IMR-90 (cell line): ENCODE results near the gene TREH.

Experiments
- CHD1 ChIP-seq: IDR thresholded peaks from 2 replicates; pipeline ENCODE4 v1.6.1; 2012; ENCODE audit warnings: low read depth, low read length, improper control_type of control experiment
- ELK1 ChIP-seq: fragments of 150-350 bp; IDR thresholded peaks from 2 replicates; pipeline ENCODE4 v1.6.1; 2016; ENCODE audit warnings: low read depth, mild to moderate bottlenecking, low read length, moderate library complexity, borderline replicate concordance
- FOS ChIP-seq: fragments of 150-350 bp; IDR thresholded peaks from 2 replicates; pipeline ENCODE4 v1.6.1; 2016; ENCODE audit warnings: low read depth, low read length
- MAFK ChIP-seq: IDR thresholded peaks from 2 replicates; pipeline ENCODE4 v1.6.1; 2012; ENCODE audit warnings: low read depth, low read length, improper control_type of control experiment
- POLR2A ChIP-seq: IDR thresholded peaks from 2 replicates; pipeline ENCODE4 v1.6.1; 2012; ENCODE audit warnings: mild to moderate bottlenecking, low read depth, low read length
- RAD21 ChIP-seq: IDR thresholded peaks from 2 replicates; pipeline ENCODE4 v1.6.1; 2012; ENCODE audit warnings: low read length, improper control_type of control experiment
- RCOR1 ChIP-seq: IDR thresholded peaks from 2 replicates; pipeline ENCODE4 v1.6.1; 2012; ENCODE audit warnings: mild to moderate bottlenecking, low read length, improper control_type of control experiment; ENCODE audit not compliant: insufficient replicate concordance
- RFX5 ChIP-seq: IDR thresholded peaks from 2 replicates; pipeline ENCODE4 v1.8.0; 2012; ENCODE audit warnings: low read depth, mild to moderate bottlenecking, low read length, moderate library complexity
- TF ChIP-seq, protein P1 (sequence below): conservative IDR thresholded peaks from 2 replicates; pipeline ENCODE4 v1.5.1; 2012; ENCODE audit warnings: mild to moderate bottlenecking, low read depth, low read length, improper control_type of control experiment

DNA sequence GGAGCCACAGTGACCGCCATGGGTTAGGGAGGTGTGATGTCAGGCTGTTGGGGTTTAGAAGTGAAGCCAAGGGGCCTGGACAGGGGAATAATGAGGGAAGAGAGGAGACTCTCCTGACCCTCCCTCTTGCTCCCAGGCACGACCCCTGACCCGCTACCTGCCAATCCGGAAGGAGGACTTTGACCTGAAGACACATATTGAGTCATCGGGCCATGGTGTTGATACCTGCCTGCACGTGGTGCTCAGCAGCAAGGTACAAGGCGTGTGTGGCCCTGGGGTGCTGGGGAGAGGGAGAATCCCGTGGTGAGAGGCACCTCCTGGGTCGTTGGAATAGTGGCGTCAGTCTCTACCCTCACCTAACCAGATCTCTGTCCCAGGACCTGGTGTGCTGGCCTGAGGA, 29.5 kb downstream of the TREH start:
- TF ChIP-seq CHD1: no peak
- TF ChIP-seq, protein P1, sequence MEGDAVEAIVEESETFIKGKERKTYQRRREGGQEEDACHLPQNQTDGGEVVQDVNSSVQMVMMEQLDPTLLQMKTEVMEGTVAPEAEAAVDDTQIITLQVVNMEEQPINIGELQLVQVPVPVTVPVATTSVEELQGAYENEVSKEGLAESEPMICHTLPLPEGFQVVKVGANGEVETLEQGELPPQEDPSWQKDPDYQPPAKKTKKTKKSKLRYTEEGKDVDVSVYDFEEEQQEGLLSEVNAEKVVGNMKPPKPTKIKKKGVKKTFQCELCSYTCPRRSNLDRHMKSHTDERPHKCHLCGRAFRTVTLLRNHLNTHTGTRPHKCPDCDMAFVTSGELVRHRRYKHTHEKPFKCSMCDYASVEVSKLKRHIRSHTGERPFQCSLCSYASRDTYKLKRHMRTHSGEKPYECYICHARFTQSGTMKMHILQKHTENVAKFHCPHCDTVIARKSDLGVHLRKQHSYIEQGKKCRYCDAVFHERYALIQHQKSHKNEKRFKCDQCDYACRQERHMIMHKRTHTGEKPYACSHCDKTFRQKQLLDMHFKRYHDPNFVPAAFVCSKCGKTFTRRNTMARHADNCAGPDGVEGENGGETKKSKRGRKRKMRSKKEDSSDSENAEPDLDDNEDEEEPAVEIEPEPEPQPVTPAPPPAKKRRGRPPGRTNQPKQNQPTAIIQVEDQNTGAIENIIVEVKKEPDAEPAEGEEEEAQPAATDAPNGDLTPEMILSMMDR: no peak
- no peak for TF ChIP-seq FOS
- TF ChIP-seq RCOR1: no peak
- TF ChIP-seq MAFK: no peak
- no peak for TF ChIP-seq POLR2A
- no peak for TF ChIP-seq RAD21
- TF ChIP-seq ELK1: no peak
- no peak for TF ChIP-seq RFX5
